ENCODE results near the gene SULT4A1.

SULT4A1 gene

GRCh38 chr22:43884600-43885318 lies 22.4 kb upstream of the SULT4A1 start:
- no peak for ATAC-seq (ENCODE audit: insufficient read depth, low read depth)
- no peak overlapping the region for H3K27ac ChIP-seq (ENCODE audit: low read length)
- H4K20me1 ChIP-seq (ENCODE audit: insufficient read depth, low read length): peaks cover 23% of the 10 kb centered on the region
- no peak overlapping the region for H3K4me2 ChIP-seq (ENCODE audit: insufficient read depth, low read length)
- no peaks in the 10 kb centered on the region for H3K27me3 ChIP-seq (ENCODE audit: insufficient read depth, low read length, poor library complexity)
- H3K4me3 ChIP-seq (ENCODE audit: low read depth in 1 of 2, low read length in 2 of 2): no peak overlapping the region
- no peak for TF ChIP-seq EZH2 (IDR thresholded peaks at IDR 0.05; ENCODE audit: borderline replicate concordance, low read depth, low read length, severe bottlenecking)
- peak; percentile 78 for TF ChIP-seq CTCF (IDR thresholded peaks at IDR 0.05; ENCODE audit: borderline replicate concordance, extremely low read depth, low read length, poor library complexity, severe bottlenecking)
- no peak overlapping the region for H3K9ac ChIP-seq (ENCODE audit: low read depth, low read length)
- H3K79me2 ChIP-seq (ENCODE audit: insufficient read depth, low read length): no peaks in the 10 kb centered on the region
- H3K36me3 ChIP-seq (ENCODE audit: insufficient read depth, low read length): no peaks in the 10 kb centered on the region
- H3K4me1 ChIP-seq (ENCODE audit: insufficient read depth, low read length): no peaks in the 10 kb centered on the region
- no peak overlapping the region for H2AFZ ChIP-seq (ENCODE audit: low read depth, low read length)
- no peaks in the 10 kb centered on the region for H3K9me3 ChIP-seq (ENCODE audit: insufficient read depth, low read length, severe bottlenecking)
- peak; percentile 50 for DNase-seq

- Histone ChIP-seq H3K4me2 (ENCODE audit: insufficient read depth, low read length) (no peak overlapping the region), H3K9ac (ENCODE audit: low read depth, low read length) (no peak overlapping the region), H3K27me3 (ENCODE audit: insufficient read depth, low read length, poor library complexity) (no peaks in the 10 kb centered on the region)
Measured at GRCh38 chr22:43883719-43884415, 21.6 kb upstream of the SULT4A1 start.

GRCh38 chr22:43883012-43883661 lies 20.8 kb upstream of the SULT4A1 start:
- Histone ChIP-seq H2AFZ (ENCODE audit: low read depth, low read length) (no peak overlapping the region), H3K4me2 (ENCODE audit: insufficient read depth, low read length) (no peak overlapping the region), H3K4me3 (ENCODE audit: low read depth in 1 of 2, low read length in 2 of 2) (no peak overlapping the region), H3K9me3 (ENCODE audit: insufficient read depth, low read length, severe bottlenecking) (no peaks in the 10 kb centered on the region), H3K27me3 (ENCODE audit: insufficient read depth, low read length, poor library complexity) (peaks cover under 1% of the 10 kb centered on the region), H3K36me3 (ENCODE audit: insufficient read depth, low read length) (no peaks in the 10 kb centered on the region), H3K79me2 (ENCODE audit: insufficient read depth, low read length) (no peaks in the 10 kb centered on the region), H3K4me1 (ENCODE audit: insufficient read depth, low read length) (no peaks in the 10 kb centered on the region), H4K20me1 (ENCODE audit: insufficient read depth, low read length) (peaks cover 17% of the 10 kb centered on the region), H3K27ac (ENCODE audit: low read length) (no peak overlapping the region), H3K9ac (ENCODE audit: low read depth, low read length) (no peak overlapping the region)
- ATAC-seq (ENCODE audit: insufficient read depth, low read depth): peak; percentile 79
- TF ChIP-seq EZH2 (IDR thresholded peaks at IDR 0.05; ENCODE audit: borderline replicate concordance, low read depth, low read length, severe bottlenecking) (no peak), CTCF (IDR thresholded peaks at IDR 0.05; ENCODE audit: borderline replicate concordance, extremely low read depth, low read length, poor library complexity, severe bottlenecking) (peak; percentile 77)
- DNase-seq: peak; percentile 46

More at GRCh38 chr22:43883719-43884415, 21.6 kb upstream of the SULT4A1 start:
- DNase-seq (no peak), ATAC-seq (ENCODE audit: insufficient read depth, low read depth) (no peak)
- Histone ChIP-seq H2AFZ (ENCODE audit: low read depth, low read length) (no peak overlapping the region), H3K4me3 (ENCODE audit: low read depth in 1 of 2, low read length in 2 of 2) (no peak overlapping the region), H3K4me1 (ENCODE audit: insufficient read depth, low read length) (no peaks in the 10 kb centered on the region), H3K27ac (ENCODE audit: low read length) (no peak overlapping the region), H3K9me3 (ENCODE audit: insufficient read depth, low read length, severe bottlenecking) (no peaks in the 10 kb centered on the region), H3K79me2 (ENCODE audit: insufficient read depth, low read length) (no peaks in the 10 kb centered on the region), H3K36me3 (ENCODE audit: insufficient read depth, low read length) (no peaks in the 10 kb centered on the region), H4K20me1 (ENCODE audit: insufficient read depth, low read length) (peaks cover 18% of the 10 kb centered on the region)
- TF ChIP-seq CTCF (IDR thresholded peaks at IDR 0.05; ENCODE audit: borderline replicate concordance, extremely low read depth, low read length, poor library complexity, severe bottlenecking) (no peak), EZH2 (IDR thresholded peaks at IDR 0.05; ENCODE audit: borderline replicate concordance, low read depth, low read length, severe bottlenecking) (no peak)

Data from DND-41 (cell line).